Duodenal mucosa (tissue), 2 donors: Measurements from ENCODE around the gene SLC38A1.
A peak's percentile ranks its signal among the peaks of the same experiment; 100 is the strongest.

Experiments
- H3K27ac ChIP-seq: one replicate; pipeline ENCODE4 v1.7.0; 2013; ENCODE audit warnings: low read depth, low read length
- H3K27me3 ChIP-seq, 2 donors: one replicate each; pipeline ENCODE4 v1.7.0; 2013; ENCODE audit warnings: low read length in 2 of 2, control low read depth in 1 of 2; ENCODE audit not compliant: insufficient read depth in 2 of 2, control insufficient read depth in 1 of 2
- H3K36me3 ChIP-seq, 2 donors: one replicate each; pipeline ENCODE4 v1.7.0; 2013; ENCODE audit warnings: low read length in 2 of 2, control low read depth in 1 of 2; ENCODE audit not compliant: insufficient read depth in 2 of 2, control insufficient read depth in 1 of 2
- H3K4me1 ChIP-seq, 2 donors: one replicate each; pipeline ENCODE4 v1.7.0; 2013; ENCODE audit warnings: low read length in 2 of 2, control low read depth in 1 of 2; ENCODE audit not compliant: insufficient read depth in 2 of 2, control insufficient read depth in 1 of 2
- H3K4me3 ChIP-seq, 2 donors: one replicate each; pipeline ENCODE4 v1.7.0; 2013; ENCODE audit warnings: low read length in 2 of 2, low read depth in 1 of 2
- H3K9ac ChIP-seq, 2 donors: one replicate each; pipeline ENCODE4 v1.7.0; 2013; ENCODE audit warnings: low read length in 2 of 2, low read depth in 1 of 2
- H3K9me3 ChIP-seq, 2 donors: one replicate each; pipeline ENCODE4 v1.7.0; 2013; ENCODE audit warnings: low read length in 2 of 2, control low read depth in 1 of 2; ENCODE audit not compliant: control insufficient read depth in 1 of 2

The SLC38A1 gene

GRCh38 chr12:46265102-46265501 is 3.7 kb downstream of the SLC38A1 start:
- Histone ChIP-seq H3K27ac (no peak overlapping the region), H3K27me3 (no peaks in the 10 kb centered on the region), H3K4me3 (no peak overlapping the region), H3K9ac (peak overlapping the region in 1 of 2 donors; percentile 87), H3K4me1 (peaks cover 6 to 32% of the 10 kb centered on the region in 2 donors), H3K9me3 (no peaks in the 10 kb centered on the region), H3K36me3 (no peaks in the 10 kb centered on the region)

DNA sequence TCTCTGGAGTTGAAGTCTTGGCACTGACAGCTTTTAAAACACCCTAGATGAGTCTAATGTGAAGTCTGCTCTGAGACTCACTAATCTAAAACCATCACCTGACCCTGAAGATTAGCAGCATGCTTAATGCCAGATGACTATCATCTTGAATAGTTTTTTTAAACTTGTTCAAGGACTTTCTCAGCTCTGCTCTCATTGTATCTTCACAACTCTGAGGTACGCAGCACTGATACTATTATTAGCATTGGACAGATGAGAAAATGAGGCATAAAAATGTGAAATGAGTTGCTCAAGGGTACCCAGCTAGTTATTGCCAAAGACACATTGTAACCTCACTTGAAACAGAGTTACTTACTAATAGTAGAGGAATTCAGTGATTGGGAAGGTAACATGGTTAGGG is 4.8 kb downstream of the SLC38A1 start:
- Histone ChIP-seq H3K27me3 (no peaks in the 10 kb centered on the region), H3K36me3 (no peaks in the 10 kb centered on the region), H3K4me1 (peaks cover 12 to 36% of the 10 kb centered on the region in 2 donors), H3K27ac (no peak overlapping the region), H3K9me3 (no peaks in the 10 kb centered on the region), H3K9ac (no peak overlapping the region), H3K4me3 (no peak overlapping the region)

GRCh38 chr12:46263140-46264016 is 5.5 kb downstream of the SLC38A1 start:
- Histone ChIP-seq H3K27me3 (no peaks in the 10 kb centered on the region), H3K9ac (no peak overlapping the region), H3K27ac (no peak overlapping the region), H3K4me1 (peaks cover 12 to 36% of the 10 kb centered on the region in 2 donors), H3K36me3 (no peaks in the 10 kb centered on the region), H3K4me3 (no peak overlapping the region), H3K9me3 (no peaks in the 10 kb centered on the region)

- Histone ChIP-seq H3K36me3 (no peaks in the 10 kb centered on the region), H3K9me3 (no peaks in the 10 kb centered on the region), H3K4me3 (no peak overlapping the region), H3K4me1 (peaks cover 12 to 34% of the 10 kb centered on the region in 2 donors), H3K27ac (no peak overlapping the region), H3K27me3 (no peaks in the 10 kb centered on the region), H3K9ac (no peak overlapping the region)
Measured at GRCh38 chr12:46261646-46262045, 7.2 kb downstream of the SLC38A1 start.

- Histone ChIP-seq H3K27ac (no peak overlapping the region), H3K9ac (no peak overlapping the region), H3K27me3 (no peaks in the 10 kb centered on the region), H3K9me3 (no peaks in the 10 kb centered on the region), H3K4me3 (no peak overlapping the region), H3K4me1 (peaks cover 12 to 29% of the 10 kb centered on the region in 2 donors), H3K36me3 (no peaks in the 10 kb centered on the region)
Measured at GRCh38 chr12:46260913-46261476, 7.8 kb downstream of the SLC38A1 start.

- H3K27me3 ChIP-seq: no peaks in the 10 kb centered on the region
- peaks cover 14 to 22% of the 10 kb centered on the region in 2 donors for H3K4me1 ChIP-seq
- no peaks in the 10 kb centered on the region for H3K9me3 ChIP-seq
- H3K9ac ChIP-seq: no peak overlapping the region
- H3K4me3 ChIP-seq: no peak overlapping the region
- H3K27ac ChIP-seq: no peak overlapping the region
- H3K36me3 ChIP-seq: no peaks in the 10 kb centered on the region
Measured at GRCh38 chr12:46260124-46260912, 8.5 kb downstream of the SLC38A1 start.

GRCh38 chr12:46259713-46260112 is 9.1 kb downstream of the SLC38A1 start:
- H3K27ac ChIP-seq: no peak overlapping the region
- no peaks in the 10 kb centered on the region for H3K36me3 ChIP-seq
- peaks cover 14 to 18% of the 10 kb centered on the region in 2 donors for H3K4me1 ChIP-seq
- no peak overlapping the region for H3K4me3 ChIP-seq
- no peaks in the 10 kb centered on the region for H3K27me3 ChIP-seq
- H3K9ac ChIP-seq: no peak overlapping the region
- H3K9me3 ChIP-seq: no peaks in the 10 kb centered on the region

GRCh38 chr12:46259071-46259470 is 9.8 kb downstream of the SLC38A1 start:
- Histone ChIP-seq H3K4me1 (peaks cover 14 to 18% of the 10 kb centered on the region in 2 donors), H3K9me3 (no peaks in the 10 kb centered on the region), H3K36me3 (no peaks in the 10 kb centered on the region), H3K4me3 (no peak overlapping the region), H3K27me3 (no peaks in the 10 kb centered on the region), H3K9ac (no peak overlapping the region), H3K27ac (no peak overlapping the region)

GRCh38 chr12:46258129-46258528 is 10.7 kb downstream of the SLC38A1 start:
- no peaks in the 10 kb centered on the region for H3K36me3 ChIP-seq
- H3K9me3 ChIP-seq: no peaks in the 10 kb centered on the region
- H3K27me3 ChIP-seq: no peaks in the 10 kb centered on the region
- H3K4me1 ChIP-seq: peaks cover 14 to 17% of the 10 kb centered on the region in 2 donors
- H3K27ac ChIP-seq: no peak overlapping the region
- H3K4me3 ChIP-seq: no peak overlapping the region
- no peak overlapping the region for H3K9ac ChIP-seq

DNA sequence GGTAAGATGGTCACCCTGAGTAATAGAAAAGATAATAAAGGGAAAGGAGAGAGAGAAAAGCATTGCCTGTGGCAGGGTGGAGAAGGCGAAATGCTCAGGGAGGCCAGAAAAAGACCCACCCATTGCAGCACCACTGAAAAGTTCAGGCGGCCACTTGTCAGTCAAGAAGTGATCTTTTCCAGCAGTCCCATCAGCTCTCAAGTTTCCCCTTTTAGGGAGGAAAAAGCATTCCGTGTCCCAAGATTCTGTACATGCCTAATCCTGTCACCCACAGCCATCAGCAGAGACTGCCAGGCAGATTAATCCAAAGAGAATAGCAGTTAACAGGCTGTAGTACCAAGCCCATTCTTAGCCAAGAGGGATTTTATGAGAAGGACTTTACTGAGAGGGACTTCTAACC is 11.9 kb downstream of the SLC38A1 start:
- H3K27ac ChIP-seq: no peak overlapping the region
- H3K36me3 ChIP-seq: no peaks in the 10 kb centered on the region
- H3K4me3 ChIP-seq: no peak overlapping the region
- H3K4me1 ChIP-seq: peaks cover 13 to 14% of the 10 kb centered on the region in 2 donors
- no peak overlapping the region for H3K9ac ChIP-seq
- H3K27me3 ChIP-seq: no peaks in the 10 kb centered on the region
- no peaks in the 10 kb centered on the region for H3K9me3 ChIP-seq
